HG02623 (cell line): ENCODE measurements around the gene AURKB.

Experiments used
- ATAC-seq: cut with Tn5 transposase; IDR thresholded peaks from one replicate; pipeline ENCODE4 v1.9.1; 2021; ENCODE audit warnings: moderate library complexity; ENCODE audit not compliant: unreplicated experiment

Gene AURKB

GRCh38 chr17:8162997-8163977 is 47.1 kb downstream of the AURKB start:
- no peak for ATAC-seq

- no peak for ATAC-seq
Observed at GRCh38 chr17:8162233-8162996, 48.0 kb downstream of the AURKB start, which contains the start of gene VAMP2. Gene VAMP2, minus strand, starts transcription at chr17:8162948. Its CDS starts 69 bp downstream, at chr17:8162879.

GRCh38 chr17:8161289-8162232 is 48.8 kb downstream of the AURKB start:
- no peak for ATAC-seq

GRCh38 chr17:8160741-8161221 is 49.6 kb downstream of the AURKB start:
- ATAC-seq: no peak

GRCh38 chr17:8160224-8160577 is 50.2 kb downstream of the AURKB start:
- ATAC-seq: no peak

GRCh38 chr17:8159459-8160223 is 50.7 kb downstream of the AURKB start:
- no peak for ATAC-seq

- ATAC-seq: no peak
Observed at GRCh38 chr17:8159032-8159400, 51.4 kb downstream of the AURKB start.

GRCh38 chr17:8158267-8159031 is 51.9 kb downstream of the AURKB start:
- no peak for ATAC-seq

- ATAC-seq: peak; percentile 76
Observed at GRCh38 chr17:8156246-8156992, 54.0 kb downstream of the AURKB start.

- ATAC-seq: no peak
Observed at GRCh38 chr17:8155996-8156245, 54.5 kb downstream of the AURKB start.

- ATAC-seq: no peak
Observed at GRCh38 chr17:8155231-8155995, 55.0 kb downstream of the AURKB start.
